ENCODE results near the gene NCDN. TPM values are rescaled to one million over a fixed set of nuclear protein-coding genes. Genes with fewer than 3 reads are reported as not detected.

Gene NCDN
- total RNA-seq, 4 donors from 2014 or later: 16.6 to 41.2 (median 24.3) TPM

DNA sequence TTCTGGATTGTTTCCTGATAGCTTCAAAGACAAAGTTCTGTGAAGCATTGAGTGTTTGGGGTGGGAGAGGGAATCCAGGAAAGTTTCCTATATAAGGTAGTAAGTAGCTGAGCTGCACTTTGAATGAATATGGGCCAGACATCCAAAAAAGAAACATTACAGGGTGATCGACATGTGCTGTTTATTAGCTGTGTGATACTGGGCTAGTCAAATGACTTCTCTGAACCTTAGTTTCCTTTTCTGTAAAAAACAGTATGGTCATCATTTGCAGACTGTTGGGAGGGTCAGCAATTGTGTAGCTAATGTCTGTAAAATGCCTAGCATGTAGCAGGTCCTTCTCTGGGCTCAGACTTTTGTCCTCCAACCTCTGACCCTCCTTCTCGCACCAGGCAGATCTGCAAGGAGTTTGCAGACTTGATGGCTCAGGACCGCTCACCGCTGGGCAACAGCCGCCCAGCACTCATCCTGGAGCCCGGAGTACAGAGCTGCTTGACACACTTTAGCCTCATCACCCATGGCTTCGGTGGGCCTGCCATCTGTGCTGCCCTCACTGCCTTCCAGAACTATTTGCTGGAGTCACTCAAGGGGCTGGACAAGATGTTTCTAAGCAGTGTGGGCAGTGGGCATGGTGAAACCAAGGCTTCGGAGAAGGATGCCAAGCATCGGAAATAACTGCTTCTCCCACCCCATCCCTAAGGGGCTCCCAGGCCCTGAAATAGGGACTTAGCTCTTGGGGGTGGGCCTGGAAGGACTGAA, 36.6 kb downstream of the NCDN start:
- Histone ChIP-seq H3K36me3 (peaks cover 0 to 37% of the 10 kb centered on the region in 2 donors), H3K9me3 (no peaks in the 10 kb centered on the region), H3K4me1 (no peaks in the 10 kb centered on the region), H3K27ac (no peak overlapping the region), H3K27me3 (no peaks in the 10 kb centered on the region), H3K4me3 (no peak overlapping the region)
- ATAC-seq: no peak
- TF ChIP-seq EP300 (IDR thresholded peaks at IDR 0.05) (no peak), POLR2A (IDR thresholded peaks at IDR 0.05) (no peak), POLR2AphosphoS5 (IDR thresholded peaks at IDR 0.05) (no peak)
- TF ChIP-seq, protein P1, sequence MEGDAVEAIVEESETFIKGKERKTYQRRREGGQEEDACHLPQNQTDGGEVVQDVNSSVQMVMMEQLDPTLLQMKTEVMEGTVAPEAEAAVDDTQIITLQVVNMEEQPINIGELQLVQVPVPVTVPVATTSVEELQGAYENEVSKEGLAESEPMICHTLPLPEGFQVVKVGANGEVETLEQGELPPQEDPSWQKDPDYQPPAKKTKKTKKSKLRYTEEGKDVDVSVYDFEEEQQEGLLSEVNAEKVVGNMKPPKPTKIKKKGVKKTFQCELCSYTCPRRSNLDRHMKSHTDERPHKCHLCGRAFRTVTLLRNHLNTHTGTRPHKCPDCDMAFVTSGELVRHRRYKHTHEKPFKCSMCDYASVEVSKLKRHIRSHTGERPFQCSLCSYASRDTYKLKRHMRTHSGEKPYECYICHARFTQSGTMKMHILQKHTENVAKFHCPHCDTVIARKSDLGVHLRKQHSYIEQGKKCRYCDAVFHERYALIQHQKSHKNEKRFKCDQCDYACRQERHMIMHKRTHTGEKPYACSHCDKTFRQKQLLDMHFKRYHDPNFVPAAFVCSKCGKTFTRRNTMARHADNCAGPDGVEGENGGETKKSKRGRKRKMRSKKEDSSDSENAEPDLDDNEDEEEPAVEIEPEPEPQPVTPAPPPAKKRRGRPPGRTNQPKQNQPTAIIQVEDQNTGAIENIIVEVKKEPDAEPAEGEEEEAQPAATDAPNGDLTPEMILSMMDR (IDR thresholded peaks at IDR 0.05): no peak
- 80 to 85% methylated on average over 1 to 2 of the region's 9 CpGs for WGBS, 2 donors (ENCODE audit: low coverage in 1 of 2)

DNA sequence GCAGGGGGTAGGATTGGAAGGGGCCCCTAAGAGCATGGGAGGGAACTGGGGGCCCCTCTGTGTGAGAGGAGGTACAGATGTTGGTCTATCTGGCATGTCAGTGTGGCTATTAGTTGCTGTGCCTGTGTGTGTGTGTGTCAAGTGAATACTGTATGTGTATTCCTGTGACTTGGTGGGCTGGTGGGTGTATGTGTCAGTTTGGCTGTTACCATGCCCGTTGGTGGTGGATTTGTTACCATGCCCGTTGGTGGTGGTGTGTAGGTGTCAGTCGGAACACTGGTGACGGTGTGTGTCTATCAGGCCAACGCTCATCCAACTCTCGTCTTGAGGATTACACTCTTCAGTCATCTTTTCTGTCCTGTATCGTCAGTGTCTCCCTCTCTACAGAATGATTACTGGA, 38.1 kb downstream of the NCDN start:
- no peak for TF ChIP-seq POLR2A (IDR thresholded peaks at IDR 0.05)
- no peak for TF ChIP-seq EP300 (IDR thresholded peaks at IDR 0.05)
- TF ChIP-seq, protein P1 (IDR thresholded peaks at IDR 0.05): no peak
- TF ChIP-seq POLR2AphosphoS5 (IDR thresholded peaks at IDR 0.05): no peak
- Histone ChIP-seq H3K36me3 (peaks cover 0 to 44% of the 10 kb centered on the region in 2 donors), H3K27me3 (no peaks in the 10 kb centered on the region), H3K27ac (no peak overlapping the region), H3K9me3 (no peaks in the 10 kb centered on the region), H3K4me3 (no peak overlapping the region), H3K4me1 (no peaks in the 10 kb centered on the region)
- 92% methylated on average over 7 of the region's 7 CpGs for WGBS, 2 donors (ENCODE audit: low coverage in 1 of 2)
- ATAC-seq: no peak

DNA sequence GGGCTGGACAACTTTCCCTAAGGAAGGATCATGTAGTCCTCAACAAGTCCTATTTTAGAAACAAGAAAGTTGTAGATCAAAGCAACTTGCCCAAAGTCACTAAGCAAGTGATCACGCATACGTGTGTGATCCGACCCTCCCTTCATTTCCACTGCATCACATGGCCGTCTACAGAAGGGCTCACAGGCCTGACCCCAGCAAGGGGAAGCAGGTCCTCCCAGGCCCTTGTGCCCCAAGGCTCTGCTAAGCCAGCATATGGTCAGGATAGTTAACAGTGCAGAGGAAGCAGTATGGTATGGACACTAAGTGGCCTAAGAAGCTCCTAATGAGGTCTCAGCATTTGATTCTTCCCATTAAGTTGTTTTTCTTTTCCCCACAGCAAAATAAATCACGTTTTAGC, 40.3 kb downstream of the NCDN start:
- no peaks in the 10 kb centered on the region for H3K4me1 ChIP-seq
- no peaks in the 10 kb centered on the region for H3K27me3 ChIP-seq
- no peak overlapping the region for H3K27ac ChIP-seq
- no peak for TF ChIP-seq POLR2AphosphoS5 (IDR thresholded peaks at IDR 0.05)
- TF ChIP-seq, protein P1 (IDR thresholded peaks at IDR 0.05): no peak
- no peaks in the 10 kb centered on the region for H3K9me3 ChIP-seq
- H3K36me3 ChIP-seq: peaks cover 0 to 58% of the 10 kb centered on the region in 2 donors
- no peak overlapping the region for H3K4me3 ChIP-seq
- ATAC-seq: no peak
- 75 to 90% methylated on average over 4 to 5 of the region's 5 CpGs for WGBS, 2 donors (ENCODE audit: low coverage in 1 of 2)

DNA sequence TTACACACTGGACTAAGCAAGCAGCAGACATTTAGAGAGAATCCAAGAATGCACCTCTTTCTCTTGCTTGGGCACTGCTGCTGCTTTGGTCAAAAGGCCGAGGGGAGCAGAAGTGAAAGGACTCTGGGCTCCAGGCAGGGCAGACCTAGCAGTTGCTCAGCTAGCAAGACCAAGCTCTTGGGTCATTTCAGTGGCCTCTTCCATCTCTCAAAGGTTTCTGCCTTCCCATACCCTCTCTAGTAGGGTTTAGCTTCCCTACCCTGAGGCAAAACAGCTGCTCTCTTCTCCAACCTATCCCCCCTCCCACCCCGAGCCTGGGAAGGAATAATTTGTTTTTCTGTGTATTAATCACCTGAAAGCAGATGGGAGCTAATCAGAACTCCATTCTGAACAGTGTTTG, 41.3 kb downstream of the NCDN start:
- H3K36me3 ChIP-seq: peaks cover 0 to 68% of the 10 kb centered on the region in 2 donors
- H3K9me3 ChIP-seq: no peaks in the 10 kb centered on the region
- H3K4me1 ChIP-seq: no peaks in the 10 kb centered on the region
- 67% methylated on average over 2 of the region's 2 CpGs; no CpG with 5 or more reads in 1 of the 2 donors for WGBS, 2 donors (ENCODE audit: low coverage in 1 of 2)
- ATAC-seq: no peak
- H3K27ac ChIP-seq: no peak overlapping the region
- no peak overlapping the region for H3K4me3 ChIP-seq
- H3K27me3 ChIP-seq: no peaks in the 10 kb centered on the region
- TF ChIP-seq, protein P1 (IDR thresholded peaks at IDR 0.05): no peak
- TF ChIP-seq POLR2AphosphoS5 (IDR thresholded peaks at IDR 0.05) (no peak), EP300 (IDR thresholded peaks at IDR 0.05) (no peak), POLR2A (IDR thresholded peaks at IDR 0.05) (no peak)

DNA sequence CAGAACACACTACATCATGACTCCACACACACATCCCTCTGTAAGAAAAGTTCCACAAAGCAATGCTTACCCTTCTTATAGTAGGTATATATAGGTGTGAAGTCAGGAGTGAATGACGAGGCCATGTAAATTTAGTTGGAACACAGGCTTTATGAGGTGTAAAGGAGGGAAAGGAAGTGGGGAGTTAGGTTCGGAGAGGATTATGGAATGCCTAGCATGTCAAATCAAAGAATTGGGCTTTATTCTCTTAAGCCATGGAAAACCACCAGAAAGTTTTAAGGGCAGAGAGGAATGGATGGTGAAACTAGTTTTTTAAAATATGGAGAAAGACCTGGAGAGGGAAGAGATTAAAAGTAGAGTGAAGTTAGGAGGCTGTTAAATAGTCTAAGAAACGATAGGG, 41.8 kb downstream of the NCDN start:
- H3K4me1 ChIP-seq: no peaks in the 10 kb centered on the region
- no peaks in the 10 kb centered on the region for H3K9me3 ChIP-seq
- 67 to 80% methylated on average over 3 of the region's 3 CpGs for WGBS, 2 donors (ENCODE audit: low coverage in 1 of 2)
- no peak overlapping the region for H3K27ac ChIP-seq
- no peak for ATAC-seq
- no peak for TF ChIP-seq POLR2A (IDR thresholded peaks at IDR 0.05)
- no peak for TF ChIP-seq EP300 (IDR thresholded peaks at IDR 0.05)
- TF ChIP-seq, protein P1 (IDR thresholded peaks at IDR 0.05): no peak
- TF ChIP-seq POLR2AphosphoS5 (IDR thresholded peaks at IDR 0.05): no peak
- H3K4me3 ChIP-seq: no peak overlapping the region
- no peaks in the 10 kb centered on the region for H3K27me3 ChIP-seq
- peaks cover 0 to 74% of the 10 kb centered on the region in 2 donors for H3K36me3 ChIP-seq

All from gastroesophageal sphincter (tissue), 4 donors.